GM18870 (cell line): ENCODE measurements around the gene GDPGP1.
"Not testable (repeated sequence)": the region's sequence is repeated elsewhere in the genome, so short reads cannot be mapped to it uniquely, and the experiment has no call there.

ENCODE experiments used
- ATAC-seq: cut with Tn5 transposase; IDR thresholded peaks from one replicate; pipeline ENCODE4 v1.9.1; 2021; ENCODE audit warnings: moderate library complexity; ENCODE audit not compliant: unreplicated experiment

The GDPGP1 gene

GRCh38 chr15:90234096-90234988, at the start of gene GDPGP1:
GDPGP1 (plus strand) TSS chr15:90234209; CDS start chr15:90240909, 6,700 bp downstream.
- ATAC-seq: peak; percentile 48

- peak; percentile 46 for ATAC-seq
Measured at GRCh38 chr15:90184786-90185704, 49.0 kb upstream of the GDPGP1 start.

GRCh38 chr15:90187257-90187868, 46.6 kb upstream of the GDPGP1 start:
- no peak for ATAC-seq

- not testable (repeated sequence) for ATAC-seq
Measured at GRCh38 chr15:90188065-90188464, 45.9 kb upstream of the GDPGP1 start.

- no peak for ATAC-seq
Measured at GRCh38 chr15:90188914-90189748, 44.9 kb upstream of the GDPGP1 start.

GRCh38 chr15:90189781-90190467, 44.1 kb upstream of the GDPGP1 start:
- no peak for ATAC-seq

- ATAC-seq: no peak
Measured at GRCh38 chr15:90190606-90191343, 43.2 kb upstream of the GDPGP1 start.

GRCh38 chr15:90191344-90191687, 42.7 kb upstream of the GDPGP1 start:
- no peak for ATAC-seq

- ATAC-seq: peak; percentile 57
Measured at GRCh38 chr15:90191794-90192509, 42.1 kb upstream of the GDPGP1 start.

GRCh38 chr15:90192961-90193786, 40.8 kb upstream of the GDPGP1 start:
- ATAC-seq: no peak

- no peak for ATAC-seq
Measured at GRCh38 chr15:90194655-90195054, 39.4 kb upstream of the GDPGP1 start.

GRCh38 chr15:90200534-90201129, 33.4 kb upstream of the GDPGP1 start:
- no peak for ATAC-seq

GRCh38 chr15:90201130-90201943, 32.7 kb upstream of the GDPGP1 start, which contains the start of gene SEMA4B:
SEMA4B (plus strand) TSS chr15:90201330; CDS start chr15:90201579, 249 bp downstream.
- ATAC-seq: peak; percentile 42

- no peak for ATAC-seq
Measured at GRCh38 chr15:90201944-90202375, 32.0 kb upstream of the GDPGP1 start.

- no peak for ATAC-seq
Measured at GRCh38 chr15:90202929-90203328, 31.1 kb upstream of the GDPGP1 start.

- ATAC-seq: no peak
Measured at GRCh38 chr15:90203473-90203872, 30.5 kb upstream of the GDPGP1 start.
